GM19452 (cell line): ENCODE data around the gene FBXO31.
"Not testable (repeated sequence)": the region's sequence is repeated elsewhere in the genome, so short reads cannot be mapped to it uniquely, and the experiment has no call there.

Source experiments
- ATAC-seq: cut with Tn5 transposase; IDR thresholded peaks from one replicate; pipeline ENCODE4 v1.9.1; 2021; ENCODE audit not compliant: unreplicated experiment

Gene FBXO31

DNA sequence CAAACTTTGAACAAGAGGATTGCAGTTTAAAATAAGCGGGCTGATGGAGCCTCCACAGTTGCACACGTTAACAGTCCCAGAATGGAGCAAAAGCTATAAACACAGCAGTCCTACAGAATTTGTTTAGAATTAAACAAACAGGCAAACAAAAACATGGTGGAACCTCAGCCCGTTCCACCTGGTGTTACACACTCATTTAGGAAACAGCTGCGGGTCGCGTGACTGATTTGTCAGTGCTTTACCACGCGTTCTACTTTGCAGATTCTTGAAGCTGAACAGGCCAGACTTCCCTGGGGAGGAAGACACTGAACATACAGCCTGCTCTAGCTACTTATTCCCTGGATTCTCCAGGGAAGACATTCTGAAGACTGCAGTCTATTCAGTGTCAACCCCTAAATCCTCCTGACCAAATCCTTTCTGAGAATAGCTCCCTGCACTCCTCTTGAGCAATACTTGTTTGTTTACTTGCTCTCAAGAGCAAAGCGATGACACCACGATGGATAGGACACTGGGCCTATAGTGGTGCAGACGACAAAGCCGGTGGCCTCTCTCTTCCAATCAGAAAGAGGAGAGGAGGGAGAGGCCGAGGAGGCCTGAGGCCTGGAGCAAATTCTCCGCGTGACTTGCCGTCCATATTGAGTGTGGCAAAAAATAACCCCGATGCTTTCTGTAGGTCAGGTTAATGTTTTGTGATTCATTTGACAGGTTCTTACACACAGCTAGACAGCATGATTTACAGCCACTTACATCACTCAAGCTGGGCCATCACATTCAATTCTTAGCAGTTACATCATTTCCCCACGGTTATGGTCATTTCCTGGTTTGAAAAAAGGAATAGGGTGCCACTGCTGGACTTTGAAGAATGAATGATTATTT lies 4.6 kb upstream of the FBXO31 start:
- ATAC-seq = peak; percentile 59

DNA sequence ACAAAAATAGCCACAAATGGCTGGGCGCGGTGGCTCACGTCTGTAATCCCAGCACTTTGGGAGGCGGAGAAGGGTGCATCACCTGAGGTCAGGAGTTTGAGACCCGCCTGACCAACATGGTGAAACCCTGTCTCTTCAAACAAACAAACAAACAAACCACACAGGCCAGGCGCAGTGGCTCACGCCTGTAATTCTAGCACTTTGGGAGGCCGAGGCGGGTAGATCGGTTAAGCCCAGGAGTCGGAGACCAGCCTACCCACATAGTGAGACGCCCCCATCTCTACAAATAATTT lies 1.2 kb upstream of the FBXO31 start:
- not testable (repeated sequence) for ATAC-seq

DNA sequence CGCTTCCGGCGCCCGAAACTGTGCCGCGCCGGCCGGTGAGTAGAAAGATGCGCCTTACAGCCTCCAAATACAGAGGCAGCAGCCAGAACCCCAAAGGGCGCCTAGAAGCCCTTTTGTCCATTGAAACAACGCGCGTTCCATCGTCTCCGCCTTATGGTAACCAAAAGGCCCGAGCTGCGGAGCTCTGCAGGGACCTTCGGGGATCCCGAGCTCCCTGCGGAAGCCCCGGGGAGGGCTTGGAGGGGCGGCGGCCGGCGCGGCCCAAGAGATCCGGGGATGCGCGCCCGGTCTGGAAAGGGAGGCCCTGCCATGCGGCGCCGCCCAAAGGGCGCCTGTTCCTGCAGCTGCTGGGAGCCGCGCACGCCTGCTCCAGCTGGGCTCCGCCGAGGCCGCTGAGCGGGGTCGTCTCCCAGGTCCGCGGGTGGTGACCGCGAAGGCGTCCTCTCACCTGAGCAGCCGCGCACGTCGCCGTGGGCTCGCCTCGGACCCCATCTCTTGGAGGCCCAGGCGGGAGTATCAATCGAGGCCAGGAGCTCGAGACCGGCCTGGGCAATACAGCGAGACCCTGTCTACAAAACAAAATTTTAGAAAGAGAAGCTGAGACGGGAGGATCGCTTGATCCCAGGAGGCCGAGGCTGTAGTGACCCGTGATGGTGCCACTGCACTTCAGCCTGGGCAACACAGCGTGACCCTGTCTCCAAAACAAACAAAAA lies 742 bp upstream of the FBXO31 start:
- peak; percentile 2 for ATAC-seq

- no peak for ATAC-seq
Observed at GRCh38 chr16:87382023-87382785, 1.4 kb downstream of the FBXO31 start.

GRCh38 chr16:87380881-87381280 lies 2.7 kb downstream of the FBXO31 start:
- no peak for ATAC-seq

DNA sequence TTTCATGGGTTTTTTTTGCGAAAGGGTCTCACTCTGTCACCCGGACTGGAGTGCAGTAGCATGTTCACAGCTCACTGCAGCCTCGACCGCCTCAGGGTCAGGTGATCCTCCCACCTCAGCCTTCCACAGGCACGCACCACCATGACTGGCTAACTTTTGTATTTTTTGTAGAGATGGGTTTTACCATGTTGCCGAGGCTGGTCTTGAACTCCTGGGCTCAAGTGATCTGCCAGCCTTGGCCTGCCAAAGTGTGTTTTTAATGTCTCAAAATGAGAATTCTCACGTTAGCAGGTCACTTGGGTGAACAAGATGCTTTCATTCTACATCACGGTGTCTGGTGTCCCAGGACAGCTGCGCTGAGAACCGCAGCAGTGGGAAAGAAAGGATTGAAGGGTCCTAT lies 3.2 kb downstream of the FBXO31 start:
- ATAC-seq = no peak

- ATAC-seq = not testable (repeated sequence)
Observed at GRCh38 chr16:87379312-87379752, 4.2 kb downstream of the FBXO31 start.

GRCh38 chr16:87376660-87377059 lies 6.9 kb downstream of the FBXO31 start:
- no peak for ATAC-seq

- no peak for ATAC-seq
Observed at GRCh38 chr16:87375426-87376135, 8.0 kb downstream of the FBXO31 start.

DNA sequence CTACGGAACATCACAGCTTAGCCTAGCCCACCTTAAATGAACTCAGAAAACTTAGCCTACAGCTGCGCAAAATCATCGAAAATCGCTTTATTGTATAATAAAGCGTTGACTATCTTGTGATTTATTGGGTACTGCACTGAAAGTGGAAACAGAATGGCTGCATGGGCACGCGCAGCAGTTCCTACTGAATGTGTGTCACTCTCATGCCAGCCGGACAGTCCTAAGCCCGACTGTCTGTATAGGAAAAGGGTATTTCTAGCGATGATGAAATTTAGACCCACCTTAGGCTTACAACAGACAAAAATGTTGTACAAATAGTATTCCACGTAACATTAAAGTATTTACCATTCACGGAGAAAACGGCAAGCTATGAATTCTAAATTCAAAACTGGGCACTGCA lies 9.3 kb downstream of the FBXO31 start:
- ATAC-seq = no peak

- ATAC-seq = no peak
Observed at GRCh38 chr16:87372305-87372704, 11.3 kb downstream of the FBXO31 start.

DNA sequence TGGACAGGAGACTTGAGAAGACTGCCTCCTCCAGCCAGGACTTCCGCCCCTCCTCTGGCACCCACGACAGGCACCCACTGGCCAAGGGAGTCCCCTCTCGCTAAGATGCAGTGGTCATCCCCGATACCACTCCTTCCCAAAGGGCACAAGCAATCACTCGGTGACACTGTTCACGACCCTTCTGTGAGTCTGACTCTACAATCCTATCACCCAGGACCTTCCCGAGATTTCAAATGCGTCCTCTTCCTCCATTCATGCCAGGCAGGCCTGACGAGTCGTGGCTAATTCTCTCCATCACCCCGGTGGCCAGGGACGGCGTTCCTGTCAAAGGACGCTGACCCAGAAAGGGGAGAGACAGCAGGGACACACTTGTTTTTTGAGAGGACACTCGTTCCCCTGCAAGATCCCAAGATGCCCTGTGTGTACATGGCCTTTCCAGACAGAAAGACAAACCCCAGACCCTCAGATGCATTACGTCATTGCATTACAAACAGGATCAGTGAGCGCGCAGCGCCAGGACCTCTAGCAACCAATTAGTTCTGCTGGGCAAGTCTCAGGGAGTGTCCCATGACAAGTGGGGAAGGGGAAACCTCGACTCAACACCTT lies 12.2 kb downstream of the FBXO31 start:
- ATAC-seq = no peak

GRCh38 chr16:87369796-87370719 lies 13.5 kb downstream of the FBXO31 start:
- no peak for ATAC-seq

- no peak for ATAC-seq
Observed at GRCh38 chr16:87369117-87369765, 14.3 kb downstream of the FBXO31 start.

DNA sequence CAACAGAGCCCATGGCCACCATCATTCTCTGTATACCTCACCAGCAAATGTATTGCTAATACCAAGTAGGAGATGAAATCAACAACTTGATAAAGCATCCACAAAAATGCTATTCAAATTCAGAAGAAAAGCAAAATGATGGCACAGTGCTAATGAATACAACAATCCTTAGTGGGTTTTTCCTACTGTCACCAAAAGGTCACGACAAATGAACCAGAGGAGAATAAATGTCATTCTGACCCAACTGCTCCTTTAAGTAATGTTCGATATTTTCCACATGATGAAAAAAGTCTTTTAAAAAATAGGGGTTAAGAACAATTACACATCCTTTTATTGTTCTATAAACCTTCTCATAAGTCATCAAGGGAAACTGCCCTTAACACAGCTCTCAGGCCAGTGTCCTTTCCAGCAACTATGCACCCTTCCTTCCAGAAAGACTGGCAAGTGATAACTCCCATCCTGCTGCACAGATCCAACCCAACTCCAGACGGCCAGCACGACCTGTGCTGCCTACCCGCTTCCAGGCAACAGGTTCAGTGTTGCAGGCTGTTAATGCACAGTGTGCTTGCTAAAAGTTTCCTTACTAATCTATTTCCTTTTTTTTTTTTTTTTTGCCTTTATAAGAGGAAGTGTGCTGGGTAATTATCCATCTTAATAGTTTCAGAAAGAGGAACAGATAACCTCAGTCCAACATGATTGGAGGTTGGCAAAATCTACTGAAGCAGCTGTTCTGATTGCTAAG lies 15.4 kb downstream of the FBXO31 start:
- no peak for ATAC-seq

DNA sequence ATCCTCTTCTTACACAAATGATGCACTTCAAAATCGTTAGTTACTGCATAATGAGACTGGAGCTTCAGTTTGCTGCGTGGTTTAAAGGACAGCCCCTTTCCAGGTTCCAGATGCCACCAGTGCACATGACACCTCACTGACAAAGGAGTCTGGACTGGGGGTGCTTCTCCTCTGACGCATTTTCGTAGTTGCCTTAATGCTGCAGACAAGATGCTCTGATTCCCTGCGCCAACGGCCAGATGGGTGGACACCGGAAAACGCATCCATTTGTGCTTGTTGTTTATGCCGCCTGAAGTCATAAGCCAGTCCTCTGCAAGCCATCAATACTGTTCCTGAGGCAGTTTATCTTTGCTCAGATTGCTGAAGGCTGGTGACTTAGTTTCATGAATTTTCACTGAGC lies 16.0 kb downstream of the FBXO31 start:
- ATAC-seq = no peak

- ATAC-seq = no peak
Observed at GRCh38 chr16:87366930-87367329, 16.6 kb downstream of the FBXO31 start.

GRCh38 chr16:87366288-87366687 lies 17.3 kb downstream of the FBXO31 start:
- no peak for ATAC-seq
